Naive thymus-derived CD4-positive, alpha-beta T cell (primary cell): ENCODE results near the gene ETFRF1. TPM values are rescaled to one million over a fixed set of nuclear protein-coding genes. Genes with fewer than 3 reads are reported as not detected.

ENCODE experiments used
- ATAC-seq: fragments of 150-1000 bp; cut with Tn5 transposase; 2 replicates; pipeline ENCODE4 v1.10.0; 2021; ENCODE audit warnings: mild to moderate bottlenecking, moderate library complexity
- CTCF ChIA-PET: fragments of 350-600 bp; sonication (Branson Sonifier 250); formaldehyde crosslinking; loops from one replicate; lab custom pipeline; 2021; ENCODE audit warnings: antibody characterized with exemption; lab: Charles Lee
- POLR2A ChIA-PET: fragments of 350-600 bp; sonication (Branson Sonifier 250); formaldehyde crosslinking; loops from one replicate; lab custom pipeline; 2021; ENCODE audit warnings: antibody characterized with exemption, inconsistent platforms; lab: Charles Lee
- DNase-seq, 9 donors: peaks; one replicate each; pipeline versions ENCODE4 v3.0.0 to v3.0.0-alpha.2; 2020 to 2022; ENCODE audit warnings: mixed read lengths in 1 of 9
- H3K27ac ChIP-seq: one replicate; pipeline ENCODE4 v1.7.0; 2013; ENCODE audit warnings: mild to moderate bottlenecking, low read depth, low read length, moderate library complexity
- H3K27me3 ChIP-seq, 2 donors: one replicate each; pipeline ENCODE4 v1.7.0; 2013; ENCODE audit warnings: low read length in 2 of 2, mild to moderate bottlenecking in 2 of 2, moderate library complexity in 2 of 2; ENCODE audit not compliant: control insufficient read depth in 2 of 2, insufficient read depth in 2 of 2
- H3K36me3 ChIP-seq, 3 experiments: 1 replicate in 2 of 3; 2 replicates in 1 of 3; pipeline ENCODE4 v1.7.0; 2013; ENCODE audit warnings: low read length in 3 of 3, mild to moderate bottlenecking in 3 of 3, moderate library complexity in 1 of 3; ENCODE audit not compliant: insufficient read depth in 3 of 3, control insufficient read depth in 2 of 3
- H3K4me1 ChIP-seq, 2 donors: one replicate each; pipeline ENCODE4 v1.7.0; 2013; ENCODE audit warnings: low read length in 2 of 2, mild to moderate bottlenecking in 2 of 2, moderate library complexity in 1 of 2; ENCODE audit not compliant: control insufficient read depth in 2 of 2, insufficient read depth in 2 of 2
- H3K4me3 ChIP-seq: 2 replicates; pipeline ENCODE4 v1.7.0; 2013; ENCODE audit warnings: mild to moderate bottlenecking, low read length
- H3K9me3 ChIP-seq, 3 experiments: 1 replicate in 2 of 3; 2 replicates in 1 of 3; pipeline ENCODE4 v1.7.0; 2013; ENCODE audit warnings: low read length in 3 of 3; ENCODE audit not compliant: control insufficient read depth in 2 of 3
- H3K27ac Mint-ChIP-seq, 9 donors: one replicate each; pipeline ENCODE4 v1.8.0; 2020 to 2022; ENCODE audit warnings: mixed read lengths in 9 of 9, mild to moderate bottlenecking in 8 of 9, moderate library complexity in 5 of 9, inconsistent platforms in 2 of 9
- H3K27me3 Mint-ChIP-seq, 5 donors: one replicate each; pipeline ENCODE4 v1.8.0; 2021 to 2022; ENCODE audit warnings: mixed read lengths in 5 of 5, mild to moderate bottlenecking in 1 of 5
- H3K36me3 Mint-ChIP-seq, 5 donors: one replicate each; pipeline ENCODE4 v1.8.0; 2020 to 2022; ENCODE audit warnings: mixed read lengths in 5 of 5, mild to moderate bottlenecking in 3 of 5, inconsistent platforms in 1 of 5
- H3K4me1 Mint-ChIP-seq, 7 donors: one replicate each; pipeline ENCODE4 v1.8.0; 2020 to 2022; ENCODE audit warnings: mixed read lengths in 7 of 7, mild to moderate bottlenecking in 3 of 7, inconsistent platforms in 1 of 7
- H3K4me3 Mint-ChIP-seq, 10 donors: one replicate each; pipeline ENCODE4 v1.8.0; 2020 to 2022; ENCODE audit warnings: mild to moderate bottlenecking in 10 of 10, mixed read lengths in 10 of 10, moderate library complexity in 6 of 10, inconsistent platforms in 2 of 10
- H3K9me3 Mint-ChIP-seq, 11 donors: one replicate each; pipeline ENCODE4 v1.8.0; 2020 to 2022; ENCODE audit warnings: mixed read lengths in 11 of 11, mild to moderate bottlenecking in 4 of 11, inconsistent platforms in 1 of 11, moderate library complexity in 1 of 11
- intact Hi-C, 2 donors: fragments of 100-400 bp; cut with micrococcal nuclease; formaldehyde crosslinking; loops; one replicate each; pipeline ENCODE4 v1.15.1; 2023
- polyA plus RNA-seq, 2 donors: library from polyadenylated mRNA; unstranded; fragments of 300-500 nt; fragmentation: Illumina TruSeq; gene quantifications; one replicate each; pipeline ENCODE4 v1.2.3, GENCODE V29; 2021
- total RNA-seq, 6 experiments: library from RNA in 5 of 6; stranded (reverse) in 5 of 6; gene quantifications; 1 replicate in 5 of 6; 2 replicates in 1 of 6; pipeline ENCODE4 v1.2.3 and lab custom pipeline; 2021 to 2026

ETFRF1 gene
- total and polyA plus RNA-seq, 7 experiments from 2014 or later, result 12.9 to 80.4 (median 34.4) TPM

DNA sequence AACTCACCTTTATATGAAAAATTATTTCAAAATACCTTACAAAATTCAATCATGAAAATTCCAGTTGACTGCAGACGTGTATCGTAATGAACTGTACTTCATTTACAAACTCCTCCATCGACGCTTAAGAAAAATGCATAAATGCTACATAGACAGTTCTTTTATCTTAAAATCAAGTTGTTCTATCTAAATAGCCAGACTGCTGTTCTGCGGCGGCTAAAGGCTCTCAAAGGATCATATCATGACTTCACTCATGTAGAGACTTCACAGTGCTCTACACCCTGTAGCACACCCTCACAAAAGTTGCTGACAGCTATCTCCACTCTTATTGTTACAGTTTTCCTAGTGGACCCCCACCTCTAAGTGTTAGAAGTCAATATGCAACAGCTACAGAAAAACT, 50.5 kb downstream of the ETFRF1 start:
- H3K27me3 Mint-ChIP-seq, result no peaks in the 10 kb centered on the region
- ChIA-PET POLR2A (interaction anchor here (0.8 kb wide), 1 partner anchor 84 kb away, joined by 3 read pairs; no protein-coding TSS in a partner anchor), CTCF (interaction anchor here (0.6 to 2.7 kb wide), 4 partner anchors 31 to 189 kb away, joined by 3 to 10 read pairs (median 3); no protein-coding TSS in a partner anchor)
- H3K27ac Mint-ChIP-seq, result peak overlapping the region in 7 of 9 donors; percentile 12 to 86 (median 59)
- no peak for DNase-seq
- peak overlapping the region in 3 of 10 donors; percentile 3 to 29 (median 3) for H3K4me3 Mint-ChIP-seq
- H3K27ac ChIP-seq, result no peak overlapping the region
- H3K36me3 Mint-ChIP-seq, result peaks cover 4 to 19% (median 16%) of the 10 kb centered on the region in 5 donors
- peaks cover 3% of the 10 kb centered on the region in 3 experiments for H3K36me3 ChIP-seq
- ATAC-seq, result no peak
- no peaks in the 10 kb centered on the region for H3K27me3 ChIP-seq
- no peak overlapping the region for H3K4me3 ChIP-seq
- peaks cover 6 to 15% of the 10 kb centered on the region in 2 donors for H3K4me1 ChIP-seq
- no peaks in the 10 kb centered on the region for H3K9me3 ChIP-seq
- intact Hi-C loops, result loop anchor here in 1 of 2 donors (10.0 kb wide), 1 partner anchor 779 kb away; no protein-coding TSS in a partner anchor
- H3K9me3 Mint-ChIP-seq, result peaks cover 0 to 3% (median 0%) of the 10 kb centered on the region in 11 donors
- peaks cover 18 to 81% (median 62%) of the 10 kb centered on the region in 7 donors for H3K4me1 Mint-ChIP-seq

DNA sequence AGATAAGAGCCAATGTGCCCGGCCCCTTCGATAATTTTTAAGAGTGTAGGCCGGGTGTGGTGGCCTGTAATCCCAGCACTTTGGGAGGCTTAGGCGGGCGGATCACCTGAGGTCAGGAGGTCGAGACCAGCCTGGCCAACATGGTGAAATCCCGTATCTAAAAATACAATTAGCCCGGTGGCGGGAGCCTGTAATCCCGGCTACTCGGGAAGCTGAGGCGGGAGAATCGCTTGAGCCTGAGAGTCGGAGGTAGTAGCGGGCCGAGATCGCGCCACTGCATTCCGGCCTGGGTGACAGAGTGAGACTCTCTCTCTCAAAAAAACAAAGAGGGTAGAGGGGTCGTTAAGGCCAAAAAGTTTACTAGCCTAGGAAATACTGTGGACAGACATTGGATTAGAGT, 53.1 kb downstream of the ETFRF1 start:
- H3K27me3 Mint-ChIP-seq, result peaks cover 0 to 13% (median 0%) of the 10 kb centered on the region in 5 donors

DNA sequence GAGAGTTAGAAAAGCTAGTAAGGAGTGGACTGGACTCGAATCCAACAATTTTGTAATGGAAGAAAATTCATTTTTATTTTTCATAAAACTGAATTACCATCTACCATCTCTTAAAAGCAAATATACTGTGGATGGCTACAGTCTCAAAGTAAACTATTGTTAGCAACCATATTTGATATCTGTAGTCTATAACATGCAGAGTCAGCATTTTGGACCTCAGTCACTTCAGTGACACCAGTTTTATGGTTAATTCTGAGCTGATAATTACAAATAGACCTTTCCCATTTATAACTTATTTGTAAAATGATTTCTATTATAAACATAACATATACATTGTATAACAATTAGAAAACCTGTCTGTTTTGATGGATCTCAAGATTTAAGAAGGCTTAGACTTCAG, 53.7 kb downstream of the ETFRF1 start:
- Histone ChIP-seq H3K9me3 (no peaks in the 10 kb centered on the region), H3K4me3 (no peak overlapping the region), H3K4me1 (peaks cover 0 to 5% of the 10 kb centered on the region in 2 donors), H3K27ac (no peak overlapping the region), H3K27me3 (no peaks in the 10 kb centered on the region), H3K36me3 (peaks cover 3% of the 10 kb centered on the region in 3 experiments)
- ATAC-seq, result no peak
- Mint-ChIP-seq H3K27me3 (peaks cover 0 to 13% (median 0%) of the 10 kb centered on the region in 5 donors), H3K27ac (peak overlapping the region in 8 of 9 donors; percentile 10 to 96 (median 83)), H3K4me1 (peaks cover 19 to 74% (median 62%) of the 10 kb centered on the region in 7 donors), H3K4me3 (peak overlapping the region; percentile 68 to 97 (median 92)), H3K9me3 (peaks cover 0 to 3% (median 0%) of the 10 kb centered on the region in 11 donors), H3K36me3 (peaks cover 4 to 18% (median 16%) of the 10 kb centered on the region in 5 donors)
- intact Hi-C loops, result loop anchor here in 1 of 2 donors (1.0 to 10.0 kb wide), 2 partner anchors 7 to 776 kb away; no protein-coding TSS in a partner anchor
- no peak for DNase-seq
- ChIA-PET POLR2A (interaction anchor here (0.6 to 1.9 kb wide), 9 partner anchors 7 to 1765 kb away, joined by 3 to 11 read pairs (median 3); partner anchors contain the start of gene TM7SF3), CTCF (interaction anchor here (0.7 to 1.0 kb wide), 3 partner anchors 94 to 117 kb away, joined by 3 read pairs; no protein-coding TSS in a partner anchor)

More for the DNA sequence above, 53.1 kb downstream of the ETFRF1 start:
- H3K4me3 ChIP-seq, result no peak overlapping the region
- Mint-ChIP-seq H3K4me1 (peaks cover 19 to 74% (median 61%) of the 10 kb centered on the region in 7 donors), H3K4me3 (peak overlapping the region in 7 of 10 donors; percentile 20 to 91 (median 55)), H3K27ac (peak overlapping the region in 4 of 9 donors; percentile 36 to 84 (median 70)), H3K9me3 (peaks cover 0 to 3% (median 0%) of the 10 kb centered on the region in 11 donors), H3K36me3 (peaks cover 4 to 18% (median 16%) of the 10 kb centered on the region in 5 donors)
- peaks cover 3% of the 10 kb centered on the region in 3 experiments for H3K36me3 ChIP-seq
- H3K27me3 ChIP-seq, result no peaks in the 10 kb centered on the region
- CTCF ChIA-PET, result interaction anchor here (0.7 kb wide), 1 partner anchor 93 kb away, joined by 3 read pairs; no protein-coding TSS in a partner anchor
- ATAC-seq, result no peak
- peaks cover 0 to 5% of the 10 kb centered on the region in 2 donors for H3K4me1 ChIP-seq
- POLR2A ChIA-PET, result interaction anchor here (0.6 to 1.9 kb wide), 2 partner anchors 73 to 130 kb away, joined by 3 to 11 read pairs; no protein-coding TSS in a partner anchor
- no peak overlapping the region for H3K27ac ChIP-seq
- H3K9me3 ChIP-seq, result no peaks in the 10 kb centered on the region
- DNase-seq, result no peak
- intact Hi-C loops, result loop anchor here in 1 of 2 donors (10.0 kb wide), 1 partner anchor 777 kb away; no protein-coding TSS in a partner anchor

DNA sequence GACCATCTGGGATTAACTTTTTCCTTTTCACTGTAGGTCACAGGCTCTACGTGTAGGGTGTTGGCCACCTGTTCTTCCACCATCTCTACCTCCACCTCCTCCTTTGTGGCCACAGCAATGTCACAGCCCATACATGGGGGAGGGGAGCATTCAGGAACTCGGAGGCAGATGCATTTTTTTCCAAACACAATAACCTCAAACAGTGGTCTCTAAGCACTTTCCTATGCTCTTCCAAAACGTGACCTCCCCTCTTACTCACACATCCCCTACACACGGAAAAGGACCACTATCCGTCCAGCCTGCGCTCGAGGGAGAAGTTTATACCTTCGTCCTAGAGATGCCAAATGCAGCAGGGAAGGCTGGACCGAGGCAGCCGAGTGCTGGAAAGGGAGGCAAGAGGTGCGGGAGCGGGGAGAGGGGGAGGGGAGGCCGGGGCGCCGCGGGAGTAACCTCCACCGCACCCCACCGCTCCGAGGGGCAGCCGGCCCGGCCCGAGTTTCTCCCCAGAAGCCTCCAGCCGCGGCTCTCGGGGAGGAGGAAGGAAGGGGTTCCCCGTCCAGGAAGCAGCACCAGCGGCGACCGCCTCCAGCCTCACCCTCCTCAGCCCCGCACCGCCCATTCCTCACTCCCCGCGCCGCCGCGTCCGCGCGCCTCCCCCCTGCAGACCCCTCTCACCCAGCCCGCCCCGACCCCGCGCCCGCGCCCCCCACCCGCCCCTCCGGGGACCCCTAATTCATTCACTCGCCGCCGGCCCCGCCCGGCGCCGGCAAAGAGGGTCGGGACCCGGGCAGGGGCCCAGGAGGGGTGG, 55.1 kb downstream of the ETFRF1 start:
- H3K4me3 ChIP-seq, result peak overlapping the region; percentile 64
- H3K4me1 Mint-ChIP-seq, result peaks cover 19 to 60% (median 53%) of the 10 kb centered on the region in 7 donors
- H3K27ac Mint-ChIP-seq, result peak overlapping the region; percentile 84 to 96 (median 94)
- CTCF ChIA-PET, result interaction anchor here (1.0 to 1.8 kb wide), 3 partner anchors 9 to 127 kb away, joined by 3 to 10 read pairs (median 6); no protein-coding TSS in a partner anchor
- POLR2A ChIA-PET, result interaction anchor here (0.5 to 3.7 kb wide), 21 partner anchors 9 to 128 kb away, joined by 3 to 52 read pairs (median 5); partner anchors contain the start of genes DNAI7 and ETFRF1
- peak overlapping the region; percentile 91 for H3K27ac ChIP-seq
- DNase-seq (peak in 8 of 9 donors; percentile 24 to 65 (median 44)), ATAC-seq (peak; percentile 47)
- H3K36me3 ChIP-seq, result peaks cover 0 to 3% (median 0%) of the 10 kb centered on the region in 3 experiments
- peaks cover 0 to 3% (median 0%) of the 10 kb centered on the region in 11 donors for H3K9me3 Mint-ChIP-seq
- H3K36me3 Mint-ChIP-seq, result peaks cover 4 to 17% (median 15%) of the 10 kb centered on the region in 5 donors
- peaks cover 0 to 5% of the 10 kb centered on the region in 2 donors for H3K4me1 ChIP-seq
- peaks cover 0 to 14% (median 0%) of the 10 kb centered on the region in 5 donors for H3K27me3 Mint-ChIP-seq
- no peaks in the 10 kb centered on the region for H3K27me3 ChIP-seq
- intact Hi-C loops, result loop anchor here (1.0 to 10.0 kb wide), 10 partner anchors 9 to 775 kb away; partner anchors contain the start of genes DNAI7 (in 2 of the 2) and ETFRF1 (in 2 of the 2)
- H3K9me3 ChIP-seq, result no peaks in the 10 kb centered on the region
- peak overlapping the region; percentile 84 to 97 (median 93) for H3K4me3 Mint-ChIP-seq

DNA sequence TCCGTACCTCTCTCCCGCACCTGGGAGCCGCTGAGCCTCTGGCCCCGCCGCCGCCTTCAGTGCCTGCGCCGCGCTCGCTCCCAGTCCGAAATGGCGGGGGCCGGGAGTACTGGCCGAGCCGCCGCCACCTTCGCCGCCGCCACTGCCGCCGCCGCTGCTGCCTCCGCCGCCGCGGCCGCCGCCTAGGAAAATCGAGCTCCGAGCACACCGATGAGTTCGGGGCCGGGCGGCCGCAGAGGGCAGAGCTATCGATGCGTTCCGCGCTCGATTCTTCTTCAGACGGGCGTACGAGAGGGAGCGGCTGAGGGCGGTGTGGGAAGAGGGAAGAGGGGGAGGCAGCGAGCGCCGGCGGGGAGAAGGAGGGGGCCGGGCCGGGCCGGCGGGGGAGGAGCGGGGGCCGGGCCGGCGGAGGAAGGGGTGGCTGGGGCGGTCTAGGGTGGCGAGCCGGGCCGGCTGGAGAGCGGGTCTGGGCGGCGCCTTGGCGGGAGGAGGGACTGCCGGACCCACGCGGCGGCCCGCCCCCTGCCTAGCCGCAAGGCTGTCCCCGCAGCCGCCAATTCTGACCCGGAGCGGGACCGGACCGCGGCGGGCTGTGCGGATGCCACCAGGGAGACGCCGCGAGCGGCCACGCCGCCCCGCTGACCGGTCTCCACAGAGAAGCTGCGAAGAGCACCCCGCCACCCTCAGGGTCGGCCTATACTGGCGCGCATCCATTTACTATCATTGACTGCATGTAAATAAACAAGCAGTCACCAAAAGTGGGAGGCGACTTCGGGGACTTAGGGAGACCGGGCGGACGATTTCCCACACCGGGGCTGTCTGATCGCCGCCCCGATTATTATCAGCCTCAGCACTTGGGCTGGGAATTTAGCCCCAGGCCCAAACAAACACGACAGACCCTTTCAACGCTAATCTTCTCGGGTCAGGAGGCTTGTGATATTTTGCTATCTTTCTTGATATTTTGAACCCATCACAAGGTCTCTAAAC, 56.0 kb downstream of the ETFRF1 start, which contains the start of gene KRAS:
TSS of gene KRAS (minus strand) at position 186 of the 987 bp plus-strand sequence.
- Histone ChIP-seq H3K4me1 (peaks cover 0 to 5% of the 10 kb centered on the region in 2 donors), H3K4me3 (peak within 1 kb of the TSS; percentile 64), H3K9me3 (no peaks in the 10 kb centered on the region), H3K27ac (peak within 1 kb of the TSS; percentile 91), H3K36me3 (peaks cover 0 to 3% (median 0%) of the 10 kb centered on the region in 3 experiments), H3K27me3 (no peaks in the 10 kb centered on the region)
- intact Hi-C loops, result loop anchor here (1.0 to 10.0 kb wide), 9 partner anchors 10 to 344 kb away; partner anchors contain the start of genes DNAI7 (in 2 of the 2) and ETFRF1 (in 2 of the 2)
- peak within 1 kb of the TSS; percentile 84 to 96 (median 94) for H3K27ac Mint-ChIP-seq
- ChIA-PET CTCF (interaction anchor here (1.0 to 1.8 kb wide), 4 partner anchors 10 to 126 kb away, joined by 3 to 10 read pairs (median 4); no protein-coding TSS in a partner anchor), POLR2A (interaction anchor here (0.5 to 3.7 kb wide), 20 partner anchors 10 to 126 kb away, joined by 3 to 52 read pairs (median 4); partner anchors contain the start of genes DNAI7 and ETFRF1)
- peaks cover 0 to 3% (median 0%) of the 10 kb centered on the region in 11 donors for H3K9me3 Mint-ChIP-seq
- H3K4me3 Mint-ChIP-seq, result peak within 1 kb of the TSS; percentile 84 to 97 (median 94)
- H3K36me3 Mint-ChIP-seq, result peaks cover 0 to 13% (median 6%) of the 10 kb centered on the region in 5 donors
- peaks cover 0 to 20% (median 0%) of the 10 kb centered on the region in 5 donors for H3K27me3 Mint-ChIP-seq
- peaks cover 16 to 51% (median 44%) of the 10 kb centered on the region in 7 donors for H3K4me1 Mint-ChIP-seq
- DNase-seq (peak; percentile 83 to 90 (median 90)), ATAC-seq (peak; percentile 96)
